Measurements from ENCODE around the gene HRK.

GRCh38 chr12:116929885-116930284 lies 48.6 kb upstream of the HRK start:
- no peak for TF ChIP-seq CTCF (IDR thresholded peaks at IDR 0.05; ENCODE audit: low read depth, low read length)
- no peak for TF ChIP-seq EZH2phosphoT487 (IDR thresholded peaks at IDR 0.05; ENCODE audit: low read depth)
